Inferior parietal cortex (tissue), 1 donor: ENCODE results near the gene OSCP1.

Experiments used
- DNase-seq: peaks from one replicate; pipeline ENCODE4 v3.0.0-alpha.2; 2016; ENCODE audit errors: extremely low spot score

Gene OSCP1

GRCh38 chr1:36402504-36402890 lies 47.8 kb downstream of the OSCP1 start:
- DNase-seq, result no peak

- no peak for DNase-seq
Observed at GRCh38 chr1:36401602-36402503, 48.4 kb downstream of the OSCP1 start.

- no peak for DNase-seq
Observed at GRCh38 chr1:36400825-36401601, 49.2 kb downstream of the OSCP1 start.

GRCh38 chr1:36400514-36400824 lies 49.8 kb downstream of the OSCP1 start:
- DNase-seq, result no peak

- no peak for DNase-seq
Observed at GRCh38 chr1:36398370-36398977, 51.8 kb downstream of the OSCP1 start.

GRCh38 chr1:36397378-36398230 lies 52.6 kb downstream of the OSCP1 start, which contains the start of gene LSM10:
Gene LSM10, minus strand, starts transcription at chr1:36397908. Its CDS starts 3,779 bp downstream, at chr1:36394129.
- peak; percentile 97 for DNase-seq

GRCh38 chr1:36397083-36397377 lies 53.2 kb downstream of the OSCP1 start:
- DNase-seq, result no peak

- no peak for DNase-seq
Observed at GRCh38 chr1:36396359-36396758, 53.9 kb downstream of the OSCP1 start.

- DNase-seq, result no peak
Observed at GRCh38 chr1:36393686-36394085, 56.6 kb downstream of the OSCP1 start.

- no peak for DNase-seq
Observed at GRCh38 chr1:36392836-36393235, 57.4 kb downstream of the OSCP1 start.

- no peak for DNase-seq
Observed at GRCh38 chr1:36391271-36391670, 59.0 kb downstream of the OSCP1 start.

- DNase-seq, result no peak
Observed at GRCh38 chr1:36390411-36390810, 59.8 kb downstream of the OSCP1 start.

GRCh38 chr1:36389999-36390398 lies 60.3 kb downstream of the OSCP1 start:
- DNase-seq, result no peak

GRCh38 chr1:36389261-36389660 lies 61.0 kb downstream of the OSCP1 start:
- no peak for DNase-seq

- no peak for DNase-seq
Observed at GRCh38 chr1:36387141-36387949, 62.9 kb downstream of the OSCP1 start.

GRCh38 chr1:36386265-36387140 lies 63.7 kb downstream of the OSCP1 start:
- DNase-seq, result peak; percentile 87

GRCh38 chr1:36385410-36386264 lies 64.6 kb downstream of the OSCP1 start, which contains the start of gene STK40:
Gene STK40, minus strand, starts transcription at chr1:36385924. Its CDS starts 24,592 bp downstream, at chr1:36361332.
- DNase-seq, result peak; percentile 99

GRCh38 chr1:36384542-36385409 lies 65.5 kb downstream of the OSCP1 start:
- DNase-seq, result no peak
